Activated T-helper 2 cell treated with anti-CD3 and anti-CD28 coated beads, Interferon-gamma antibody, Interleukin-2, Interleukin-4, amounts not matched to agents 10 μg/mL and 5 μg/mL and 100 μg/mL, durations not matched to agents 14 hours and 24 hours and 36 hours (primary cell): ENCODE measurements around the gene RPLP1. TPM values are rescaled to one million over a fixed set of nuclear protein-coding genes. Genes with fewer than 3 reads are reported as not detected.

Experiments
- DNase-seq: peaks from one replicate; pipeline ENCODE4 v3.0.0; 2021; ENCODE audit warnings: low spot score
- H3K27ac Mint-ChIP-seq: one replicate; pipeline ENCODE4 v1.8.0; 2021; ENCODE audit warnings: mixed read lengths
- H3K27me3 Mint-ChIP-seq: one replicate; pipeline ENCODE4 v1.8.0; 2021; ENCODE audit warnings: low read depth, mixed read lengths
- H3K36me3 Mint-ChIP-seq: one replicate; pipeline ENCODE4 v1.8.0; 2021; ENCODE audit warnings: low read depth, mixed read lengths
- H3K4me1 Mint-ChIP-seq: one replicate; pipeline ENCODE4 v1.8.0; 2021; ENCODE audit warnings: low read depth, mixed read lengths
- H3K4me3 Mint-ChIP-seq: one replicate; pipeline ENCODE4 v1.8.0; 2021; ENCODE audit warnings: low read depth, mild to moderate bottlenecking, moderate library complexity, mixed read lengths
- H3K9me3 Mint-ChIP-seq: one replicate; pipeline ENCODE4 v1.8.0; 2021; ENCODE audit warnings: mixed read lengths
- intact Hi-C: fragments of 100-400 bp; cut with micrococcal nuclease; formaldehyde crosslinking; loops from one replicate; pipeline ENCODE4 v1.15.1; 2023
- total RNA-seq: library from RNA; stranded (reverse); gene quantifications from 2 replicates; pipeline ENCODE4 v1.2.3, GENCODE V29; 2022

Gene RPLP1
- 1,844 and 1,891 TPM in 2 replicates for total RNA-seq

DNA sequence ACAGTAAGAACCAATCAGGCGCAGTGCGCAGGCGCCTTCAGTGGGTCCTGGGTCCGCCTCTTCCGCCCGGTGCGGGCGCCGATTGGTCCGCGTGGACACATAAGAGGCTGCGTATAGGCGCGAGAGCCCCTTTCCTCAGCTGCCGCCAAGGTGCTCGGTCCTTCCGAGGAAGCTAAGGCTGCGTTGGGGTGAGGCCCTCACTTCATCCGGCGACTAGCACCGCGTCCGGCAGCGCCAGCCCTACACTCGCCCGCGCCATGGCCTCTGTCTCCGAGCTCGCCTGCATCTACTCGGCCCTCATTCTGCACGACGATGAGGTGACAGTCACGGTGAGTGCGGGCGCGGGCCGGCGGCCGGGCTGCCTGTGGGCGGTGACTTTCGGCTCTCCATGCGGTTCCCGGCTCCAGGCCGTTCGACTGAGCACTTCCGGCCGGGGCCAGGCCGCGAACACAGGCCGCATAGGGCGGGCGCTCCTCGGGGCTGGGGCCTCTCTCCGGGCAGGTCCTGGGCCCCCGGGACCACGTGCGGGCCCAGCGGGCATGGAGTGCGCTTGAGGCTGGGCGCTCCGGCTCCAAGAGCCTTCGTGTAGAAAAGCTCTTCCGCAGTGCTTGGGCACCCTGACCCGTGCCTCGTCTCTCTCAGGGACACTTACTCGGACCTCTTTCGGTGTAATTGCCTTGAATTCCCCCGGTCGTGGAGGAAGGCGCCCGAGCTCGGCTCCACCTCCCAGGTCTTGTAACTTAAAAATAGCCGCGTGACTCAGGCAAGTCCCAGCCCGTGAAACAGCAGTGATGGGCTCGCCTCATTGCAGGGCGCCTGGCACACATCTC lies at the start of gene RPLP1:
RPLP1 (plus strand) TSS at position 127 of the 830 bp plus-strand sequence; CDS start at position 258, 131 bp downstream.
- intact Hi-C loops, result loop anchor here (1.0 to 5.0 kb wide), 3 partner anchors 10 to 644 kb away; partner anchors contain the start of genes KIF23 and TLE3
- peak within 1 kb of the TSS; percentile 99 for H3K4me3 Mint-ChIP-seq
- H3K27ac Mint-ChIP-seq, result peak within 1 kb of the TSS; percentile 99
- DNase-seq, result peak; percentile 94
- H3K36me3 Mint-ChIP-seq, result peaks cover 59% of the 10 kb centered on the region
- H3K9me3 Mint-ChIP-seq, result no peaks in the 10 kb centered on the region
- no peaks in the 10 kb centered on the region for H3K27me3 Mint-ChIP-seq
- peaks cover 28% of the 10 kb centered on the region for H3K4me1 Mint-ChIP-seq

DNA sequence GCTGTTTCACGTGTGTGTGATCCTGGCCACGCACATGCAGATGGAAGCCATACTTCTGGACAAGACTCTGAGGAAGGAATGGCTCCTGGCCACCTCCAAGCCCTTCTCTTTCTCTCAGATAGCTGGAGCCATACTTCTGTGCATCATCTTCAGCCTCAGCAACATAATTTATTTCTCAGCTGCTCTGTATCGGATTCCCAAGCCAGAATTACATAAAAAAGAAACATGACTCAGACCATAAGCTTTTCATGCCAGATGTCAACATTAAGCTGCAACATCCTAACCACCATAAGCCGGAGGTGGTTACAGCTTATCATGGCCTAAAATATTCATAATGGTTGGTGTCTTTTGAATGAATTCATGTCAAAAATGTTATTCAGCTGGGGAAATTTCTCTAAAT lies 49.0 kb upstream of the RPLP1 start:
- no peak for DNase-seq
- Mint-ChIP-seq H3K36me3 (no peaks in the 10 kb centered on the region), H3K4me1 (peaks cover 3% of the 10 kb centered on the region), H3K4me3 (no peak overlapping the region), H3K27ac (no peak overlapping the region), H3K27me3 (peaks cover 24% of the 10 kb centered on the region), H3K9me3 (no peaks in the 10 kb centered on the region)
- intact Hi-C loops, result no loop called here

DNA sequence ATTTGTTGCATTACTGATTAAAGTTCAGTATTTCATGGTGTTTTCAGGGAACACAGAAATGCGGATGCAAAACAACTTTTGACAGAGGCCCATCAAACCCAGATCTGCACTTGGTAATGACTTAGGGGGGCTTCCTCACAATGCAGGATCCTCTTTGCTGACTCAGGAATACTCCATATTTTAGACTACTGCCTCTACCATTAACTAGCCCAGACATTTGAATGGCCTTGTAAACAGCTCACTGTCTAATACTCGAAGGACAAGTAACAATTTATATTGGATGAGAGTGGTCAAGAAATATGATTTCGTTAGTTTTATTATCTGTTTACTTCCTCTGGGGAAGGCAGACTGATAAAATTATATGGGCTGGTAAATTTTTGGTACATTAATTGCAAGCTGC lies 47.5 kb upstream of the RPLP1 start:
- Mint-ChIP-seq H3K4me1 (peaks cover 3% of the 10 kb centered on the region), H3K9me3 (no peaks in the 10 kb centered on the region), H3K27ac (no peak overlapping the region), H3K36me3 (no peaks in the 10 kb centered on the region), H3K4me3 (no peak overlapping the region), H3K27me3 (peaks cover 27% of the 10 kb centered on the region)
- intact Hi-C loops, result no loop called here
- DNase-seq, result no peak

DNA sequence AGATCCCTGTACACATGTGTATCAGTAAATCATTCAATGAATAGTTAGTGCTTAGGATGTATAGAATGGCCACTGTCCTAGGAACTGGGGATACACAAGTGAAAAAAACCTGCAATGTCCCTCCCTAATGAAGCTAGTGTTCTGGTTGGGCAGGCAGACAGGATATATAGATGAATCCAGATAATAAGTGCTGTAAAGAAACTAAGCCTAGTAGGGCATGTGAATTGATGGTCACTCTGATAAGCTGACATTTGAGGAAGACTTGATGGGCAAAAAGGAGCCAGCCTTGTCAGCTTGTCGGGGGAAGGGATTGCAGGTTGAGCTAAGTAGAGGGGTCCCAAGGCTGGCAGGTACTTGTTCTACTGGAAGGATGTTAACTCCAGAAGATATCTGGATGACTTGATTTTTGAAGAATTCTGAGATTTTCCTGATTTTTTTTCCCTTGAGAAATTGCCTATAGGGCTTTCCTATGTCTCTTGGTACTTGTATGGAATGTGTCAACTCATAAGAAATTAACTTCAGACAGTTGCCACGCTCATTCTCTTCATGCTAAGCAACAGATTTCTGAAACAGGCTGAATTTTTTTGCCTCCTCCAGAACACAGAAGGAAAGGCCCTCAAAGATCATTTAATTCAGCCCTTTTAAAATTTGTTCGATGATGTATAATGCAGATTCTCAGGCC lies 44.8 kb upstream of the RPLP1 start:
- Mint-ChIP-seq H3K9me3 (no peaks in the 10 kb centered on the region), H3K27me3 (peaks cover 27% of the 10 kb centered on the region), H3K4me3 (no peak overlapping the region), H3K27ac (no peak overlapping the region), H3K36me3 (no peaks in the 10 kb centered on the region), H3K4me1 (no peaks in the 10 kb centered on the region)
- DNase-seq, result no peak
- intact Hi-C loops, result no loop called here

DNA sequence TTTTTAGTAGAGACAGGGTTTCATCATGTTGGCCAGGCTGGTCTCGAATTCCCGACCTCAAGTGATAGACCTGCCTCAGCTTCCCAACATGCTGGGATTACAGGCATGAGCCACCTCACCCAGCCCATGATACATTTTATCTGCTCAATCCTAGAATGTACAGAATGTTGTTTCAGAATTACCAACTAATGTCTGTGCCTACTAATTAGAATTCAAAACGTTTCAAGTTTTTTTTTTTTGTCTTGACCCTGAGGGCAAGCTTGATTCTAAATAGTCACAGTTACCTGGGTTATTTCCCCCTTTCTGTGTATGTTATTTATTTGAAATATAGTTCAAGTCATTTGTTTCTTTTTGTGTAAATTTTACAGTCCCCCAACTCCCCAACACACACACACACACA lies 43.8 kb upstream of the RPLP1 start:
- no peak overlapping the region for H3K27ac Mint-ChIP-seq
- intact Hi-C loops, result no loop called here
- no peaks in the 10 kb centered on the region for H3K36me3 Mint-ChIP-seq

DNA sequence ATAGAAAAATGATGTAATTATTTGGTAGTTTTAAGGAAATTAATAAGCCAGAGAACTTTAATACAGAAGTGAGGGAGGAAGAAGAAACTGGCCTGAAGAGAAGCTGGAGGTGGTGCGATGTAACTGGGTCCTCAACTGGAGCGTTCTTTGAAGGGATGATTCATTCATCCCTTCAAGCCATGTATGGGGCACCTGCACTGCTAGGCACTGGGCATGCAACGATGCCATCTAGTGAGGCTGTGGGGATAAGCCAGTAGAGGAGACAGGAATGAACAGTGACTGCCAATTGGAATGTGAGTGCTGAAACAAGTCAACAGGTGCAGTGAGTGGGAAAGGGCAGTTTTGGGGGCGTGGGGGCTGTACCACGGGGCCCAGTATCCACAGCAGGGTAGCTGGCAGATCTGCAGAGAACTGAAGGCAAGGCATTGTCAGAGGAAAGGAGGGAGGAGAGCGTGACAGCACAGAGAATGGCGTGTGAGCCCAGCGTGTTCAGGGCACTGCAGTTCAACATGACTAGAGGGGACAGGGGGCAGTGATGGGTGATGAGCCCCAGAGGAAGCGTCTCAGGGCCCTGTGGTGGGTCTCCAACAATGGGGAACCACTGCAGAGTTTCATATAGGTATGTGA lies 42.3 kb upstream of the RPLP1 start:
- no peak for DNase-seq
- Mint-ChIP-seq H3K4me1 (peaks cover 13% of the 10 kb centered on the region), H3K27me3 (peaks cover 12% of the 10 kb centered on the region), H3K36me3 (no peaks in the 10 kb centered on the region), H3K9me3 (no peaks in the 10 kb centered on the region), H3K4me3 (no peak overlapping the region), H3K27ac (no peak overlapping the region)
- intact Hi-C loops, result no loop called here

More for the DNA sequence above, 43.8 kb upstream of the RPLP1 start:
- H3K4me1 Mint-ChIP-seq, result peaks cover 7% of the 10 kb centered on the region
- peaks cover 22% of the 10 kb centered on the region for H3K27me3 Mint-ChIP-seq
- DNase-seq, result no peak
- no peaks in the 10 kb centered on the region for H3K9me3 Mint-ChIP-seq
- no peak overlapping the region for H3K4me3 Mint-ChIP-seq

DNA sequence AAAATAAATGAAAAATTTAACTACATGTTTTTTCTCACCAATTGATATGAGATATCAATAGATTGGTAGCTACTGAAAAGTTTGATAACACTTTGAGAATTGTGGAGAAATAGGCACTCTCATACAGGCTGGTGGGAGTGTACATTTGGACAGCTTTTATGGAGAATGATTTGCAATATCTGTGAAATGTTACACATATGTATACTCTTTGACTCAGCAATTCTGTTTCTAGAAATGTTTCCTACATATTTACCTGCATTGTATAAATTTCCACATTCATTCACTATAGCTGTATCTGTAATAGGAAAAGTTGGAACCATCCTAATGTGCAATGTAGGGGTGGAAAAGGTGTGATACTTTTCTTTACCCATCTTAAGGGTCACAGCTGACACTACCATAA lies 40.3 kb upstream of the RPLP1 start:
- no peaks in the 10 kb centered on the region for H3K9me3 Mint-ChIP-seq
- H3K4me3 Mint-ChIP-seq, result no peak overlapping the region
- no peak overlapping the region for H3K27ac Mint-ChIP-seq
- DNase-seq, result no peak
- peaks cover 2% of the 10 kb centered on the region for H3K36me3 Mint-ChIP-seq
- intact Hi-C loops, result no loop called here
- H3K4me1 Mint-ChIP-seq, result peaks cover 23% of the 10 kb centered on the region
- H3K27me3 Mint-ChIP-seq, result peaks cover 6% of the 10 kb centered on the region

DNA sequence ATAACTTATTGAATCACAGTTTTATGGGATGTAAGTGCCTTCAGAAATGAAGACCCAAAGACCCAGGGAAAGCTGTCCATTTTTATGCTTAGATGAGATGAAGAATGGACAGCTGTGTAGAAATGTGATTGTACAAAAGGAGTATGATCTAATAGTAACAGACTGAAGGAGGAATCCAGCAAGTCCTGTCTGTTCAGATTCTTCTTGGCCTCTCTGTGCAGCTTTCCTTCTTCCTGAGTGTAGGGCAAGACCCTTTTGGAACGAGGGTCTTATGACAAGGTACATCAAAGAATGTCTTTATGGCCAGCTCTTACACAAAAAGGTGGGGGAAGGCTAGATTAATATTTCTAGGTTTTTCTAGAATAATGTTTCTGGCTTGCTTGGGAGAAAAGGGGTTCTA lies 39.9 kb upstream of the RPLP1 start:
- H3K4me3 Mint-ChIP-seq, result no peak overlapping the region
- intact Hi-C loops, result no loop called here

DNA sequence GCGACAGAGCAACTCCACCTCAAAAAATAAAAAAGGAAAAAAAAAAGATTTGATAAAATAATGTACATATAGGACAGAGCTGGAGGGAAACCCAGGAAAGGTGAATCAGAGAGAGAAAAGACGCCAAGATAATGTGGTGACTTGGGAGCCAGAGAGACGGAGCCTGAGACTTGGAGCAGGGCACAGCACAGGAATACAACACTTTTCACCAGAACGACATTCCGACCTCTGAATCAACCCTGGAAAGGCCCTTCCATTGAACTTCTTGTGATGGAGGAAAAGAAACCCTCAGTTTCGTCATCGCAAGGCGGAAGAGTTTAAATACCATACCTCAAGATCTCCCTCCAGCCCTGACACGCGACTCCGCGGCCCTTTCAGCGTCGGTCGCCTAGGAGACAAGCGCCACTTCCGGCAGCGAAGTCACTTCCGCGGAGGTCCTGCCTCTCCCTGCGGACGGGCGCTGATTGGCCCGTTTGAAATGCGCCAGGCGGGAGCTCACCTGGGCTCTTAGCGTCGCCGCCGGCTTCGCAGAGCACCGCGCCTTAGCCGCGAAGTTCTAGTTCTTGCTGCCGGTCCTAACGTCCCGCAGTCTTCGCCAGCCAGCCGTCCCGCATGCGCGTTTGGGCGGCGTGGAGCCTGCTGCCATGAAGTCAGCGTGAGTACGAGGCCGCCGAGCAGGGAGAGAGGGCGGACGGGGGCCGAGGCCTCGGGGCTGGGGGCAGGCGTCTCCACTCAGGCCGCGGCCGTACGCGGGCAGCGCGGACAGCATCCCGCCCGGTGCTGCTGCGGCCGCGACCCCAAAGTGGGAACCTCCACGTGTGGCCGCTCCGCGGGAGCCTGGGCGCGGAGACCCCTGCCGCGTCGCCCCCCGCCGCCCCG lies 38.6 kb upstream of the RPLP1 start, which contains the start of gene KIF23:
KIF23 (plus strand) TSS at position 528 of the 879 bp plus-strand sequence; CDS start at position 645, 117 bp downstream.
- Mint-ChIP-seq H3K36me3 (peaks cover 17% of the 10 kb centered on the region), H3K27me3 (peaks cover 3% of the 10 kb centered on the region), H3K27ac (peak within 1 kb of the TSS; percentile 75), H3K9me3 (no peaks in the 10 kb centered on the region), H3K4me3 (peak within 1 kb of the TSS; percentile 89), H3K4me1 (peaks cover 34% of the 10 kb centered on the region)
- intact Hi-C loops, result loop anchor here (1.0 kb wide), 2 partner anchors 38 to 254 kb away; partner anchors contain the start of genes GLCE and RPLP1
- peak; percentile 92 for DNase-seq

More for the DNA sequence above, 39.9 kb upstream of the RPLP1 start:
- Mint-ChIP-seq H3K9me3 (no peaks in the 10 kb centered on the region), H3K27me3 (peaks cover 5% of the 10 kb centered on the region), H3K36me3 (peaks cover 6% of the 10 kb centered on the region), H3K27ac (no peak overlapping the region), H3K4me1 (peaks cover 27% of the 10 kb centered on the region)
- DNase-seq, result no peak

DNA sequence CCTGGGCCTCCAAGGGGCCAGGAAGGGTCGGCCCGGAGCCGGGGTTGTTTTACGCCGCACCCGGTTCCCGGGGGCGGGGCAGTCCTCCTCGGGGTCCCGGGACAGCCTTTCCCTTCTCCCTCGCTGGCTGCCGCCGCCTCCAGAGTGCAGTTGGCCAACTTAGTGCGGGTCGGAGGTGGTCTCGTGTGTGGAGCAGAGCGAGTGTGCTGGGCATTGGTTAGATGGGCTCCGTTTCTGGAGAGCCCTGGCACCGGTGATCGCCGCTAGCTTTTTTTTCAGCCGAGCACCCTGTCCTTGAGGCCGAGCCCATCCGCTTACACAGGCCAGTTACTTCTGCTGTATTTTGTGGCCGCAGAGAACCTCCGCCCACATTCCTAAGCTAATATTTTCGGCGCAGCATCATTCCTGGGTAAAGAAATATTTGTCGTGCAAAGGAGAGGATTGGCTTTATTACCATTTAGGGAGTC lies 37.9 kb upstream of the RPLP1 start:
- peaks cover under 1% of the 10 kb centered on the region for H3K27me3 Mint-ChIP-seq
- peak overlapping the region; percentile 31 for H3K27ac Mint-ChIP-seq
- no peak for DNase-seq
- peaks cover 24% of the 10 kb centered on the region for H3K36me3 Mint-ChIP-seq
- H3K4me3 Mint-ChIP-seq, result peak overlapping the region; percentile 89
- intact Hi-C loops, result loop anchor here (1.0 kb wide), 2 partner anchors 38 to 254 kb away; partner anchors contain the start of genes GLCE and RPLP1
- H3K4me1 Mint-ChIP-seq, result peaks cover 39% of the 10 kb centered on the region
- no peaks in the 10 kb centered on the region for H3K9me3 Mint-ChIP-seq

DNA sequence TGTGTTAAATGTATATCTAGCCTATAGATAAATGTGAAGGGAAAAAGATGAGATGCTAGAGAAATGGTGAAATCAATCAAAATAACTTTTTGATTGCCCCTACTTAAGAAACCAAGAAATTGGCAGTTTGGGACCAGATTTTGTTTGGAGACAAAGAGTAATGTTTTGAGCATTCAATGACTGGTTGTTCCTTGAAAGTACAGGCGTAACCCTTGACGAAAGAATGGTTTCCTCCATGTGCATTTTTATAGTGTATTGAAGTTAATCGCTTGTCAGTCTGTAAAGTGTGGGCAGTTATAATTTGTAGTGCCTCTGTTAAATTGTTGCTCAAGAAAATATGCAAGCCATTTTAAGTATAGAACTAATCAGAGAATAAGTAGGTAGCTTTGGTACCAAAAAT lies 37.2 kb upstream of the RPLP1 start:
- intact Hi-C loops, result no loop called here
- DNase-seq, result no peak
- Mint-ChIP-seq H3K4me1 (peaks cover 39% of the 10 kb centered on the region), H3K36me3 (peaks cover 27% of the 10 kb centered on the region), H3K9me3 (no peaks in the 10 kb centered on the region), H3K27me3 (no peaks in the 10 kb centered on the region), H3K4me3 (peak overlapping the region; percentile 89), H3K27ac (no peak overlapping the region)

DNA sequence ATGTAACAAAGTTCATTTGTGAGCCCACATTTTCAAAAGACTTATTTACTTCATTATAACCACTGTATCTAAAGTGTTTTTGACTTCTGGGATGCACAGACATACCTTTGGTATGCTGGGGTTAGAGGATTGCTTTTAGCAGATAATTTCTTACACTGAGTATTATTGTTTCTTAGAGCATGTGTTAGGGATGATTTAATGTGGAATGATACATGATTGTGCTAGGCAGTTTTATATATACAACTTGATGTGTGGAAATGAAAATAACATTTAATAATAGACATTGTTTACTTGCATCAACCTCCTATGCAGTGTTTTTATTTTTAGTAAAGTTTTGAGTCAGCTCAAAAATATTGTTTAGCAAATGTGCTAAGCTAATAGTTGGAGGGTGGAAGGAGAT lies 35.0 kb upstream of the RPLP1 start:
- Mint-ChIP-seq H3K4me3 (no peak overlapping the region), H3K27ac (no peak overlapping the region), H3K9me3 (no peaks in the 10 kb centered on the region), H3K4me1 (peaks cover 39% of the 10 kb centered on the region), H3K36me3 (peaks cover 40% of the 10 kb centered on the region), H3K27me3 (no peaks in the 10 kb centered on the region)
- no peak for DNase-seq
- intact Hi-C loops, result no loop called here
